ENCODE measurements around the gene POGLUT2.

GRCh38 chr13:102845289-102845629 lies 46.5 kb upstream of the POGLUT2 start:
- no peak for TF ChIP-seq POLR2AphosphoS5 (IDR thresholded peaks at IDR 0.05; ENCODE audit: borderline replicate concordance, low read depth, low read length)
- no peak for TF ChIP-seq EZH2 (IDR thresholded peaks at IDR 0.05)

Measured in SK-N-MC (cell line).